Measurements from ENCODE around the gene COQ4.

DNA sequence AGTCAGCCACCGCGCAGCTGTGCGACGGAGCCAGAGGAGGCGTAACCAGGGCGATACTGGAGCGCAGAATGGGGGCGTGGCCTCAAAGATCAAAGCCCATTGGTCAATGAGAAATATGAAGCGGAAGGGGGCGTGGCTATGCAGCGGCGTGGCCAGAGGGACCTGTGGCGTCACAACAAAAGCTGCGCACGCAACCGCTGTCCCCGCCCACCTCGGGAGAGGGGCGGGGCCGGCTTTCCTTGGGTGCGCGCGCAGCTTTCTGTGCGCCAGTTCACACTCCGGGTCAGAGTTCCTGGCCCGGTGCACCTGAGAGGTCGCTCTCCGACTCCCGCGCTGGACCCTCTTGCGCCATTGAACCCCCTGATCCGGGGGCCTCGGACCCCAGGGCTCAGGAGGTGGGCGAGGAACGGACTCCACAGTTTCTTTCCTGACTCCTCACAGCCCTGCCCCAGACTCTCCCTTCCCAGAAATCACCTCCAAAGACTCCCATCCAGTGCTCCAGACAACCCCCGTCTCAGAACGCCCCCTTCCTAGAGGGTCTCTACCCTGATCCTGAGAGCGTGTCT, 46.5 kb upstream of the COQ4 start, which contains the start of gene SWI5:
- TF ChIP-seq, protein P1, sequence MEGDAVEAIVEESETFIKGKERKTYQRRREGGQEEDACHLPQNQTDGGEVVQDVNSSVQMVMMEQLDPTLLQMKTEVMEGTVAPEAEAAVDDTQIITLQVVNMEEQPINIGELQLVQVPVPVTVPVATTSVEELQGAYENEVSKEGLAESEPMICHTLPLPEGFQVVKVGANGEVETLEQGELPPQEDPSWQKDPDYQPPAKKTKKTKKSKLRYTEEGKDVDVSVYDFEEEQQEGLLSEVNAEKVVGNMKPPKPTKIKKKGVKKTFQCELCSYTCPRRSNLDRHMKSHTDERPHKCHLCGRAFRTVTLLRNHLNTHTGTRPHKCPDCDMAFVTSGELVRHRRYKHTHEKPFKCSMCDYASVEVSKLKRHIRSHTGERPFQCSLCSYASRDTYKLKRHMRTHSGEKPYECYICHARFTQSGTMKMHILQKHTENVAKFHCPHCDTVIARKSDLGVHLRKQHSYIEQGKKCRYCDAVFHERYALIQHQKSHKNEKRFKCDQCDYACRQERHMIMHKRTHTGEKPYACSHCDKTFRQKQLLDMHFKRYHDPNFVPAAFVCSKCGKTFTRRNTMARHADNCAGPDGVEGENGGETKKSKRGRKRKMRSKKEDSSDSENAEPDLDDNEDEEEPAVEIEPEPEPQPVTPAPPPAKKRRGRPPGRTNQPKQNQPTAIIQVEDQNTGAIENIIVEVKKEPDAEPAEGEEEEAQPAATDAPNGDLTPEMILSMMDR (conservative IDR thresholded peaks at IDR 0.05; ENCODE audit: low read length): no peak
- no peak for TF ChIP-seq EZH2phosphoT487 (IDR thresholded peaks at IDR 0.05; ENCODE audit: borderline replicate concordance)

Data from Loucy (cell line).